Nephron progenitor cell (in vitro differentiated cells): ENCODE measurements around the gene PLXNB3.

Experiments used
- DNase-seq: peaks from one replicate; pipeline ENCODE4 v3.0.0; 2021
- H3K27ac Mint-ChIP-seq: 2 replicates; pipeline ENCODE4 v1.8.0; 2021; ENCODE audit warnings: mild to moderate bottlenecking, moderate library complexity, mixed read lengths
- H3K27me3 Mint-ChIP-seq: 2 replicates; pipeline ENCODE4 v1.8.0; 2021; ENCODE audit warnings: mild to moderate bottlenecking, low read depth, mixed read lengths; ENCODE audit not compliant: poor library complexity
- H3K36me3 Mint-ChIP-seq: 2 replicates; pipeline ENCODE4 v1.8.0; 2021; ENCODE audit warnings: low read depth, mixed read lengths
- H3K4me1 Mint-ChIP-seq: 2 replicates; pipeline ENCODE4 v1.8.0; 2021; ENCODE audit warnings: mixed read lengths
- H3K4me3 Mint-ChIP-seq: 2 replicates; pipeline ENCODE4 v1.8.0; 2021; ENCODE audit warnings: mild to moderate bottlenecking, moderate library complexity, mixed read lengths
- H3K9me3 Mint-ChIP-seq: 2 replicates; pipeline ENCODE4 v1.8.0; 2021; ENCODE audit warnings: mild to moderate bottlenecking, moderate library complexity, mixed read lengths
- TF ChIP-seq, protein P1 (sequence below): fragments of 200-600 bp; sonication (generic); IDR thresholded peaks from 2 replicates; pipeline ENCODE4 v1.5.0; 2021; ENCODE audit warnings: antibody characterized with exemption

Gene PLXNB3

DNA sequence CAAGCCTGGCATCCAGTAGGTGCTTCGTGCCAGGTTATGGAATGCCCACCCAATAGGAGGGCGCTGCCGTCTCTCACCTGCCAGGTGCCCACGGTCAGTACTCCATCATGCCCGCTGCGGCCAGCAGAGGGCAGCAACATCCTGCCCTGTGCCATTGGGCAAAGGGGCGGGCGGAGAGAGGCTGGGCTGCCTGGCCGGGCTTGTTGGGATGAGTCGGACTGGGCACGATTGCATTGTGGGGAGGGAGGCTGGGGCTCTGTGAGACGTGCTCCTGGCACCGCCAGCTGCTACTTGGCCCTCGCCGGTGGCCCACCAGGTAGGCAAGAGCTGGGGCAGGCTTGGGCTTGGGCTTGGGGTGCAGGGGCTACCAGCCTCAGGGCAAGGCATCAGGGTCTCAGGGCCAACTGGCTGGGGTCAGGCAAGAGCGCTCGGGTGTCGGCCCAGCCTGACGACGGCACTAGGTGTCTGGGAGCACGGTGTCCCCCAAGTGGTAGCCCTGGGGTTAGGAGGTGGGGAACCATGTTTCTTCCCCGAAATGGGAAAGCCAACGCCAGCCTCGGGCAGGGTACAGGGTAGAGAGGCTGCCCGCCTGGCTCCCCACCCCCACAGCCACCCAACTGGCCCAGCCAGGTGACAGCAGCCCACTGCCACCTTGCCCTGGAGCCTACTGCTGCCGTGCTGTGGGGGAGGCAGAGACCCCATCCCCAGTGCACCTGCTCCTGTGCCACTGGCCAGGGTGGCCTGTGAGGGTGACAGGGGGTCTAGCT, at the start of gene PLXNB3:
Gene PLXNB3, plus strand, starts transcription at position 261 of the 767 bp plus-strand sequence. CDS start 1,287 bp downstream, outside the sequence.
- Mint-ChIP-seq H3K27me3 (peaks cover 11% of the 10 kb centered on the region), H3K9me3 (peaks cover 46% of the 10 kb centered on the region), H3K27ac (no peak within 1 kb of the TSS), H3K4me1 (peaks cover 7% of the 10 kb centered on the region), H3K36me3 (no peaks in the 10 kb centered on the region), H3K4me3 (no peak within 1 kb of the TSS)
- TF ChIP-seq, protein P1, sequence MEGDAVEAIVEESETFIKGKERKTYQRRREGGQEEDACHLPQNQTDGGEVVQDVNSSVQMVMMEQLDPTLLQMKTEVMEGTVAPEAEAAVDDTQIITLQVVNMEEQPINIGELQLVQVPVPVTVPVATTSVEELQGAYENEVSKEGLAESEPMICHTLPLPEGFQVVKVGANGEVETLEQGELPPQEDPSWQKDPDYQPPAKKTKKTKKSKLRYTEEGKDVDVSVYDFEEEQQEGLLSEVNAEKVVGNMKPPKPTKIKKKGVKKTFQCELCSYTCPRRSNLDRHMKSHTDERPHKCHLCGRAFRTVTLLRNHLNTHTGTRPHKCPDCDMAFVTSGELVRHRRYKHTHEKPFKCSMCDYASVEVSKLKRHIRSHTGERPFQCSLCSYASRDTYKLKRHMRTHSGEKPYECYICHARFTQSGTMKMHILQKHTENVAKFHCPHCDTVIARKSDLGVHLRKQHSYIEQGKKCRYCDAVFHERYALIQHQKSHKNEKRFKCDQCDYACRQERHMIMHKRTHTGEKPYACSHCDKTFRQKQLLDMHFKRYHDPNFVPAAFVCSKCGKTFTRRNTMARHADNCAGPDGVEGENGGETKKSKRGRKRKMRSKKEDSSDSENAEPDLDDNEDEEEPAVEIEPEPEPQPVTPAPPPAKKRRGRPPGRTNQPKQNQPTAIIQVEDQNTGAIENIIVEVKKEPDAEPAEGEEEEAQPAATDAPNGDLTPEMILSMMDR: peak; percentile 63
- peak; percentile 74 for DNase-seq

DNA sequence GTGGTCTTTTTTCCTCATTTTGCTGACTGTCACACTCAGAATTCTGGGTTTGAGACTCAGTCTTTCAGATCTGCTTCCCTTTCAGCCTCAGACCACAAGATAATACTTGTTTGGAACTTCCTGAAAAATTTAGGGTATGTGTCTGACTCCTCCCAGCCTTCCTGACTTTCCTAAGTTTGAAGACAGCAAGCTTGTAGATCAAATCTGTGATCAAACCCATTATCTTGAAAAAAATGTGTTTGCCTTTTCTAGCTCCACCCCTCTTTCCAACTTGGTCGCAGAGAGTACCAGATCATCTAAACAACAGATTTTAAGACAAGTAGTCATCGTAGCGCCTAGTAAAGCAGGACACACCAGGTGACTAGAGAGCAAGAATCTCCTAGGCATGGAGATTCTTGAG, 49.8 kb upstream of the PLXNB3 start:
- DNase-seq: no peak
- H3K9me3 Mint-ChIP-seq: peaks cover 62% of the 10 kb centered on the region
- peaks cover 38% of the 10 kb centered on the region for H3K36me3 Mint-ChIP-seq
- no peak overlapping the region for H3K4me3 Mint-ChIP-seq
- TF ChIP-seq, protein P1: no peak
- H3K27ac Mint-ChIP-seq: no peak overlapping the region
- H3K27me3 Mint-ChIP-seq: peaks cover 2% of the 10 kb centered on the region
- peaks cover 19% of the 10 kb centered on the region for H3K4me1 Mint-ChIP-seq

DNA sequence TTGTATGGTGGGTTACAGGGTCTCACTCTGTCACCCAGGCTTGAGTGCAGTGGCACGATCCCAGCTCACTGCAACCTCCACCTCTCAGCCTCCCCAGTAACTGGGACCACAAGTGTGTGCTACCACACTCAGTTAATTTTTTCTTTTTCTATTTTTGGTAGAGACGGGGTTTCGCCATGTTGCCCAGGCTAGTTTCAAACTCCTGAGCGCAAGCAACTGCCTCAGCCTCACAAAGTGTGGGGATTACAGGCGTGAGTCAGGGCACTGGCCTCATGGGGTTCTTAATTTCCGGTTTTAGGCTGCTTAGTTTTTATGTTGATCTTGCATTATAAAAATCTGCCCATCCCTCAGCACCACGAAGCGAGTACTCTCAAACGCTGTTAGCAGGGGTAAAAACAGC, 46.6 kb upstream of the PLXNB3 start:
- DNase-seq: no peak
- Mint-ChIP-seq H3K27ac (no peak overlapping the region), H3K27me3 (peaks cover 2% of the 10 kb centered on the region), H3K4me3 (no peak overlapping the region), H3K9me3 (peaks cover 61% of the 10 kb centered on the region), H3K4me1 (peaks cover 7% of the 10 kb centered on the region), H3K36me3 (peaks cover 55% of the 10 kb centered on the region)
- TF ChIP-seq, protein P1: no peak

DNA sequence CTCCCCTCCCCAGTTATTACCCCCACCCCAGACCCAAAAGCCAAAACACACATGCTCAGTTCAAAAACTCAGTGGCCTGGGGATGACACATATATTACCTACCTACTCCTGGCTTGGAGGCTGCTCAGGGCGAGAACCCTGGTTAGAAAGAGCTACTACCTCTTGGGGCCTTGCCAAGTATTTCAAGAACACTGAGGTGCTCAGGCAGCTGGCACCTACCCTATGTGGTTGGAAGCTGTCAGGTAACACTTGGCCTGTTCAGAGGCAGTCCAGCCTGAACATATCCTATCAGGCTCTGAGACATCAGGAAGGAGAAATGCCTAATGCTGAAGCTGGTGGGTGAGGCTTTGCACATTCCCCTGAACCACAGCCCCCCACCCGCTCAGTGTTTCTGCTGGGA, 44.8 kb upstream of the PLXNB3 start:
- peaks cover 60% of the 10 kb centered on the region for H3K9me3 Mint-ChIP-seq
- H3K27ac Mint-ChIP-seq: no peak overlapping the region
- DNase-seq: no peak
- no peak overlapping the region for H3K4me3 Mint-ChIP-seq
- TF ChIP-seq, protein P1: no peak
- peaks cover 44% of the 10 kb centered on the region for H3K36me3 Mint-ChIP-seq
- H3K27me3 Mint-ChIP-seq: no peaks in the 10 kb centered on the region
- H3K4me1 Mint-ChIP-seq: peaks cover 12% of the 10 kb centered on the region

DNA sequence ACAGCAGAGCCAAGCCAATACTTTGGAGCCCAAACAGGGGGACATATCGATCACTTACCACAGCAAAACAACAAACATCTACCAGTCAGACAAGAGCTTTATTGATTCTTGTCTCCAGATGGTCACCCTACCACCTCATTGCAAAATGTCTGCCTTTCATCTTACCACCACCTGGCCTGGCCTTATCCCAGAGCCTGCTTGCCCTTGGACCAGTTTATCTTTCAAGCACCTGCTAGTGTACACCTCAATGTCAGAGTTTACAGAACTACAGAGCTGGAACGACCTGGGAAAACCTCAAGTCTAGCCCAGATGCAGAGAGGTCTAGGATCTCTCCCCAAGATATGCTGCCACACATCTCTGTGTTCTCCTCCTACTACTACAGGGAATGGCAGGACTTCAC, 44.3 kb upstream of the PLXNB3 start:
- TF ChIP-seq, protein P1: no peak
- Mint-ChIP-seq H3K27ac (no peak overlapping the region), H3K4me3 (no peak overlapping the region), H3K36me3 (peaks cover 42% of the 10 kb centered on the region), H3K4me1 (peaks cover 12% of the 10 kb centered on the region), H3K9me3 (peaks cover 57% of the 10 kb centered on the region), H3K27me3 (no peaks in the 10 kb centered on the region)
- DNase-seq: no peak
